Lower leg skin (tissue), 3 donors: ENCODE measurements around the gene UNKL.

Experiments used
- CTCF ChIP-seq, 3 donors: fragments of 450-650 bp; IDR thresholded peaks; one replicate each; pipeline ENCODE4 v1.5.1; 2016; ENCODE audit warnings: antibody characterized with exemption in 3 of 3, mild to moderate bottlenecking in 3 of 3, moderate library complexity in 2 of 3
- POLR2A ChIP-seq, 2 donors: fragments of 450-650 bp; IDR thresholded peaks; one replicate each; pipeline ENCODE4 v1.6.1; 2016 to 2017; ENCODE audit warnings: antibody characterized with exemption in 2 of 2, mild to moderate bottlenecking in 1 of 2, moderate library complexity in 1 of 2

- TF ChIP-seq POLR2A (IDR thresholded peaks at IDR 0.05) = no peak
- no peak for TF ChIP-seq CTCF (IDR thresholded peaks at IDR 0.05)
These were observed 88.7 kb downstream of the UNKL start for GRCh38 chr16:1325673-1326371.
